ENCODE data around the gene SCFD2. TPM values are rescaled to one million over a fixed set of nuclear protein-coding genes. Genes with fewer than 3 reads are reported as not detected.

SCFD2 gene
- total and polyA plus RNA-seq, 4 donors: 4.3 to 28.8 (median 7.4) TPM

DNA sequence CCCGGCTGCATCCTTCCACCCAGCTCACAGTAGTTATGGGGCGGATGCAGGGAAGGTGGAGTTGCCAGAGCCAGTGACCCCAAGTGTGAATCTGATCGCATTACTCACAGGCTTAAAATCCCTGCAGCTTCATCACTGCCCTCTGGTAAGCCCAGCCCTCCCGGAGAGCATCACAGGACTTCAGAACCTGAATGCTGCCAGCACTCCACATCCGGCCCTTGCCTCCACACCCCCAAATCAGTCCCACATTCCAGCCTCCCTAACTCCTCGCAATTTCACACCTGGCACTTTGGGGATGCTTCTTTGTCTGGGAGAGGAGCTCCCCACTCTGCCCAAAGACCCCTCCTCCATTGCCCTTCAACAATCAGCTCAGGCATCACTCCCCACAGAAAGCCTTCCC, 488.2 kb downstream of the SCFD2 start:
- Histone ChIP-seq H3K36me3 (ENCODE audit: control insufficient read depth in 4 of 4, insufficient read depth in 3 of 4, low read depth in 1 of 4, low read length in 3 of 4) (no peaks in the 10 kb centered on the region), H3K4me1 (ENCODE audit: control insufficient read depth in 4 of 4, insufficient read depth in 4 of 4, low read length in 3 of 4) (no peaks in the 10 kb centered on the region), H3K27me3 (ENCODE audit: control insufficient read depth in 4 of 4, insufficient read depth in 4 of 4, low read length in 3 of 4) (no peaks in the 10 kb centered on the region), H3K9me3 (ENCODE audit: control insufficient read depth in 4 of 4, low read length in 3 of 4) (no peaks in the 10 kb centered on the region), H3K9ac (ENCODE audit: low read depth in 1 of 2, low read length in 2 of 2) (no peak overlapping the region), H3K4me3 (ENCODE audit: low read depth in 1 of 3, low read length in 3 of 3) (no peak overlapping the region), H3K27ac (ENCODE audit: low read depth in 1 of 2, low read length in 2 of 2) (no peak overlapping the region)
- 95% methylated on average over 6 of the region's 6 CpGs for WGBS
- TF ChIP-seq JUND (IDR thresholded peaks at IDR 0.05): no peak
- TF ChIP-seq, protein P1, sequence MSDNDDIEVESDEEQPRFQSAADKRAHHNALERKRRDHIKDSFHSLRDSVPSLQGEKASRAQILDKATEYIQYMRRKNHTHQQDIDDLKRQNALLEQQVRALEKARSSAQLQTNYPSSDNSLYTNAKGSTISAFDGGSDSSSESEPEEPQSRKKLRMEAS (IDR thresholded peaks at IDR 0.05): no peak
- TF ChIP-seq, protein P2, sequence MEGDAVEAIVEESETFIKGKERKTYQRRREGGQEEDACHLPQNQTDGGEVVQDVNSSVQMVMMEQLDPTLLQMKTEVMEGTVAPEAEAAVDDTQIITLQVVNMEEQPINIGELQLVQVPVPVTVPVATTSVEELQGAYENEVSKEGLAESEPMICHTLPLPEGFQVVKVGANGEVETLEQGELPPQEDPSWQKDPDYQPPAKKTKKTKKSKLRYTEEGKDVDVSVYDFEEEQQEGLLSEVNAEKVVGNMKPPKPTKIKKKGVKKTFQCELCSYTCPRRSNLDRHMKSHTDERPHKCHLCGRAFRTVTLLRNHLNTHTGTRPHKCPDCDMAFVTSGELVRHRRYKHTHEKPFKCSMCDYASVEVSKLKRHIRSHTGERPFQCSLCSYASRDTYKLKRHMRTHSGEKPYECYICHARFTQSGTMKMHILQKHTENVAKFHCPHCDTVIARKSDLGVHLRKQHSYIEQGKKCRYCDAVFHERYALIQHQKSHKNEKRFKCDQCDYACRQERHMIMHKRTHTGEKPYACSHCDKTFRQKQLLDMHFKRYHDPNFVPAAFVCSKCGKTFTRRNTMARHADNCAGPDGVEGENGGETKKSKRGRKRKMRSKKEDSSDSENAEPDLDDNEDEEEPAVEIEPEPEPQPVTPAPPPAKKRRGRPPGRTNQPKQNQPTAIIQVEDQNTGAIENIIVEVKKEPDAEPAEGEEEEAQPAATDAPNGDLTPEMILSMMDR (IDR thresholded peaks at IDR 0.05; ENCODE audit: low read depth, low read length, missing input control): no peak
- no peak for TF ChIP-seq HNF4A (conservative IDR thresholded peaks at IDR 0.05)
- no peak for TF ChIP-seq SP1 (IDR thresholded peaks at IDR 0.05)
- TF ChIP-seq RAD21 (IDR thresholded peaks at IDR 0.05): no peak
- no peak for TF ChIP-seq NR2F2 (IDR thresholded peaks at IDR 0.05)
- no peak for TF ChIP-seq FOXA1 (IDR thresholded peaks at IDR 0.05)
- no peak for TF ChIP-seq TAF1 (conservative IDR thresholded peaks at IDR 0.05)
- no peak for TF ChIP-seq EGR1 (IDR thresholded peaks at IDR 0.05; ENCODE audit: low read depth in 2 of 2)
- TF ChIP-seq, protein P3, sequence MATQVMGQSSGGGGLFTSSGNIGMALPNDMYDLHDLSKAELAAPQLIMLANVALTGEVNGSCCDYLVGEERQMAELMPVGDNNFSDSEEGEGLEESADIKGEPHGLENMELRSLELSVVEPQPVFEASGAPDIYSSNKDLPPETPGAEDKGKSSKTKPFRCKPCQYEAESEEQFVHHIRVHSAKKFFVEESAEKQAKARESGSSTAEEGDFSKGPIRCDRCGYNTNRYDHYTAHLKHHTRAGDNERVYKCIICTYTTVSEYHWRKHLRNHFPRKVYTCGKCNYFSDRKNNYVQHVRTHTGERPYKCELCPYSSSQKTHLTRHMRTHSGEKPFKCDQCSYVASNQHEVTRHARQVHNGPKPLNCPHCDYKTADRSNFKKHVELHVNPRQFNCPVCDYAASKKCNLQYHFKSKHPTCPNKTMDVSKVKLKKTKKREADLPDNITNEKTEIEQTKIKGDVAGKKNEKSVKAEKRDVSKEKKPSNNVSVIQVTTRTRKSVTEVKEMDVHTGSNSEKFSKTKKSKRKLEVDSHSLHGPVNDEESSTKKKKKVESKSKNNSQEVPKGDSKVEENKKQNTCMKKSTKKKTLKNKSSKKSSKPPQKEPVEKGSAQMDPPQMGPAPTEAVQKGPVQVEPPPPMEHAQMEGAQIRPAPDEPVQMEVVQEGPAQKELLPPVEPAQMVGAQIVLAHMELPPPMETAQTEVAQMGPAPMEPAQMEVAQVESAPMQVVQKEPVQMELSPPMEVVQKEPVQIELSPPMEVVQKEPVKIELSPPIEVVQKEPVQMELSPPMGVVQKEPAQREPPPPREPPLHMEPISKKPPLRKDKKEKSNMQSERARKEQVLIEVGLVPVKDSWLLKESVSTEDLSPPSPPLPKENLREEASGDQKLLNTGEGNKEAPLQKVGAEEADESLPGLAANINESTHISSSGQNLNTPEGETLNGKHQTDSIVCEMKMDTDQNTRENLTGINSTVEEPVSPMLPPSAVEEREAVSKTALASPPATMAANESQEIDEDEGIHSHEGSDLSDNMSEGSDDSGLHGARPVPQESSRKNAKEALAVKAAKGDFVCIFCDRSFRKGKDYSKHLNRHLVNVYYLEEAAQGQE (IDR thresholded peaks at IDR 0.05): no peak
- no peak for TF ChIP-seq FOXA2 (IDR thresholded peaks at IDR 0.05)
- TF ChIP-seq YY1 (IDR thresholded peaks at IDR 0.05): no peak
- TF ChIP-seq, protein P4, sequence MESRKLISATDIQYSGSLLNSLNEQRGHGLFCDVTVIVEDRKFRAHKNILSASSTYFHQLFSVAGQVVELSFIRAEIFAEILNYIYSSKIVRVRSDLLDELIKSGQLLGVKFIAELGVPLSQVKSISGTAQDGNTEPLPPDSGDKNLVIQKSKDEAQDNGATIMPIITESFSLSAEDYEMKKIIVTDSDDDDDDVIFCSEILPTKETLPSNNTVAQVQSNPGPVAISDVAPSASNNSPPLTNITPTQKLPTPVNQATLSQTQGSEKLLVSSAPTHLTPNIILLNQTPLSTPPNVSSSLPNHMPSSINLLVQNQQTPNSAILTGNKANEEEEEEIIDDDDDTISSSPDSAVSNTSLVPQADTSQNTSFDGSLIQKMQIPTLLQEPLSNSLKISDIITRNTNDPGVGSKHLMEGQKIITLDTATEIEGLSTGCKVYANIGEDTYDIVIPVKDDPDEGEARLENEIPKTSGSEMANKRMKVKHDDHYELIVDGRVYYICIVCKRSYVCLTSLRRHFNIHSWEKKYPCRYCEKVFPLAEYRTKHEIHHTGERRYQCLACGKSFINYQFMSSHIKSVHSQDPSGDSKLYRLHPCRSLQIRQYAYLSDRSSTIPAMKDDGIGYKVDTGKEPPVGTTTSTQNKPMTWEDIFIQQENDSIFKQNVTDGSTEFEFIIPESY (IDR thresholded peaks at IDR 0.05): no peak
- no peak for TF ChIP-seq HNF4G (IDR thresholded peaks at IDR 0.05)
- TF ChIP-seq, protein P5, sequence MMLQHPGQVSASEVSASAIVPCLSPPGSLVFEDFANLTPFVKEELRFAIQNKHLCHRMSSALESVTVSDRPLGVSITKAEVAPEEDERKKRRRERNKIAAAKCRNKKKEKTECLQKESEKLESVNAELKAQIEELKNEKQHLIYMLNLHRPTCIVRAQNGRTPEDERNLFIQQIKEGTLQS (IDR thresholded peaks at IDR 0.05): no peak
- TF ChIP-seq RXRA (IDR thresholded peaks at IDR 0.05): no peak
- no peak for DNase-seq (ENCODE audit: low spot score)

DNA sequence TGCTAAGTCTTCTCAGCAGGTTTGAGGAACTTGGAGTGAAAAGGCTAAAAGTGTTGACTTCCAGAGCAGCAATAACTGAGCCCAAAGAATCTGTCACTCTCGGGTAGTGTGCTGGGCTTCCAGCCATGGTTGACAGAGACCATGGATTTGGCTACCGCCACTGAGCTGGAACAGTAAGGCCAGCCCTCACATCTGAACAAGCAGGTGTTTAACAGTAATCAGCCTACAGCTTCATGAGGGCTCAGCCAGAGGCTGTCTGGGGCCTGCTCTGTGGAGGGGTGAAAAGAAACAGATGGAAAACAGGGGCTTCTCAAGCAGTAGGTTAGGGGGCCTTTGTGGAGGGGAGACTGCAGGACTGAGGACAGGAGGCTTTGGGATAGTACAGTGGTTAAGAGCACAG, 488.8 kb downstream of the SCFD2 start:
- Histone ChIP-seq H3K4me3 (ENCODE audit: low read depth in 1 of 3, low read length in 3 of 3) (no peak overlapping the region), H3K4me1 (ENCODE audit: control insufficient read depth in 4 of 4, insufficient read depth in 4 of 4, low read length in 3 of 4) (no peaks in the 10 kb centered on the region), H3K9me3 (ENCODE audit: control insufficient read depth in 4 of 4, low read length in 3 of 4) (no peaks in the 10 kb centered on the region), H3K9ac (ENCODE audit: low read depth in 1 of 2, low read length in 2 of 2) (no peak overlapping the region), H3K36me3 (ENCODE audit: control insufficient read depth in 4 of 4, insufficient read depth in 3 of 4, low read depth in 1 of 4, low read length in 3 of 4) (no peaks in the 10 kb centered on the region), H3K27ac (ENCODE audit: low read depth in 1 of 2, low read length in 2 of 2) (no peak overlapping the region), H3K27me3 (ENCODE audit: control insufficient read depth in 4 of 4, insufficient read depth in 4 of 4, low read length in 3 of 4) (no peaks in the 10 kb centered on the region)
- TF ChIP-seq FOXA1 (IDR thresholded peaks at IDR 0.05) (no peak), HNF4A (conservative IDR thresholded peaks at IDR 0.05) (no peak), SP1 (IDR thresholded peaks at IDR 0.05) (no peak)
- TF ChIP-seq, protein P4 (IDR thresholded peaks at IDR 0.05): no peak
- 83% methylated on average over 2 of the region's 2 CpGs for WGBS
- DNase-seq (ENCODE audit: low spot score): no peak
